Calu3 (cell line): ENCODE measurements around the gene S100A14. TPM values are rescaled to one million over a fixed set of nuclear protein-coding genes. Genes with fewer than 3 reads are reported as not detected.

ENCODE experiments used
- BruUV-seq: library from RNA; stranded (reverse); fragments of 400-500 nt; replicated peaks from 2 replicates; lab custom pipeline; 2021; lab: Mats Ljungman, UMichigan
- CTCF ChIA-PET: fragments of 300-600 bp; sonication (Branson Sonifier 250); formaldehyde crosslinking; loops from one replicate; lab custom pipeline; 2022; ENCODE audit warnings: antibody characterized with exemption; lab: Charles Lee
- DNase-seq: peaks from one replicate; pipeline ENCODE4 v3.0.0; 2022
- H3K27ac Mint-ChIP-seq: one replicate; pipeline ENCODE4 v1.8.0; 2022; ENCODE audit warnings: mixed read lengths; ENCODE audit not compliant: unreplicated experiment
- H3K27me3 Mint-ChIP-seq: one replicate; pipeline ENCODE4 v1.8.0; 2022; ENCODE audit warnings: mixed read lengths; ENCODE audit not compliant: unreplicated experiment
- H3K36me3 Mint-ChIP-seq: one replicate; pipeline ENCODE4 v1.8.0; 2022; ENCODE audit warnings: mild to moderate bottlenecking, moderate library complexity, mixed read lengths; ENCODE audit not compliant: insufficient read depth, unreplicated experiment
- H3K4me1 Mint-ChIP-seq: one replicate; pipeline ENCODE4 v1.8.0; 2022; ENCODE audit warnings: mild to moderate bottlenecking, low read depth, mixed read lengths; ENCODE audit not compliant: unreplicated experiment
- H3K4me3 Mint-ChIP-seq: one replicate; pipeline ENCODE4 v1.8.0; 2022; ENCODE audit warnings: mild to moderate bottlenecking, low read depth, moderate library complexity, mixed read lengths; ENCODE audit not compliant: unreplicated experiment
- H3K9me3 Mint-ChIP-seq: one replicate; pipeline ENCODE4 v1.8.0; 2022; ENCODE audit warnings: low read depth, mixed read lengths; ENCODE audit not compliant: unreplicated experiment
- intact Hi-C: fragments of 100-400 bp; cut with micrococcal nuclease; formaldehyde crosslinking; loops from one replicate; pipeline ENCODE4 v1.10.0; 2022; ENCODE audit not compliant: unreplicated experiment
- total RNA-seq: library from RNA; stranded (reverse); gene quantifications from 2 replicates; pipeline ENCODE4 v1.2.3, GENCODE V29; 2022
- TF ChIP-seq, protein P1 (sequence below): fragments of 200-600 bp; IDR thresholded peaks from one replicate; pipeline ENCODE4 v1.8.0; 2022; ENCODE audit warnings: antibody characterized with exemption; ENCODE audit not compliant: unreplicated experiment

Gene S100A14
- total RNA-seq, 1 experiment from 2014 or later: 74.6 TPM

DNA sequence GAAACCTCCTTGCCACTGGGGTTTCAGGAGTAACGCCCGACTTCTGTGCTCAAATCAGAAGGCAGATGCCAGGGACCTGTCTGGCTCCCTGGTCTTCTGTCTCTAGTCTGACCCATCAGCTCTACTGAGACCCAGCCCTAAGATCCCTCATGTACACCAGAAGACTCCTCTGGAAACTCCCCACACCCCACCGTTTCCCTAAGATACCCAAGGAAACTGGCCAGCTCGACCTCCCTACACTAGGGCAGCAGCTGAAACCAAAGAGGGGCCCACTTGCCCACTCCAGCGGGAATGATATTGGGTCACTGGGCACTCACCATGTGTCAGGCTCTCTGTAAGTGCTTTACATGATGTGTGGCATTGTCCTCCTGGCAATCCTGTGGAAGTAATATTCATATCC, 2.7 kb downstream of the S100A14 start:
- no TSS peak for BruUV-seq
- DNase-seq: no peak
- peaks cover 84% of the 10 kb centered on the region for H3K4me1 Mint-ChIP-seq
- H3K27ac Mint-ChIP-seq: peak overlapping the region; percentile 71
- CTCF ChIA-PET: interaction anchor here (0.9 to 9.3 kb wide), 8 partner anchors 14 to 73 kb away, joined by 3 to 99 read pairs (median 8); partner anchors contain the start of genes CHTOP, S100A1, S100A13 and S100A5
- no peaks in the 10 kb centered on the region for H3K27me3 Mint-ChIP-seq
- peaks cover 83% of the 10 kb centered on the region for H3K36me3 Mint-ChIP-seq
- H3K9me3 Mint-ChIP-seq: no peaks in the 10 kb centered on the region
- intact Hi-C loops: no loop called here
- TF ChIP-seq, protein P1, sequence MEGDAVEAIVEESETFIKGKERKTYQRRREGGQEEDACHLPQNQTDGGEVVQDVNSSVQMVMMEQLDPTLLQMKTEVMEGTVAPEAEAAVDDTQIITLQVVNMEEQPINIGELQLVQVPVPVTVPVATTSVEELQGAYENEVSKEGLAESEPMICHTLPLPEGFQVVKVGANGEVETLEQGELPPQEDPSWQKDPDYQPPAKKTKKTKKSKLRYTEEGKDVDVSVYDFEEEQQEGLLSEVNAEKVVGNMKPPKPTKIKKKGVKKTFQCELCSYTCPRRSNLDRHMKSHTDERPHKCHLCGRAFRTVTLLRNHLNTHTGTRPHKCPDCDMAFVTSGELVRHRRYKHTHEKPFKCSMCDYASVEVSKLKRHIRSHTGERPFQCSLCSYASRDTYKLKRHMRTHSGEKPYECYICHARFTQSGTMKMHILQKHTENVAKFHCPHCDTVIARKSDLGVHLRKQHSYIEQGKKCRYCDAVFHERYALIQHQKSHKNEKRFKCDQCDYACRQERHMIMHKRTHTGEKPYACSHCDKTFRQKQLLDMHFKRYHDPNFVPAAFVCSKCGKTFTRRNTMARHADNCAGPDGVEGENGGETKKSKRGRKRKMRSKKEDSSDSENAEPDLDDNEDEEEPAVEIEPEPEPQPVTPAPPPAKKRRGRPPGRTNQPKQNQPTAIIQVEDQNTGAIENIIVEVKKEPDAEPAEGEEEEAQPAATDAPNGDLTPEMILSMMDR: no peak
- H3K4me3 Mint-ChIP-seq: peak overlapping the region; percentile 90

DNA sequence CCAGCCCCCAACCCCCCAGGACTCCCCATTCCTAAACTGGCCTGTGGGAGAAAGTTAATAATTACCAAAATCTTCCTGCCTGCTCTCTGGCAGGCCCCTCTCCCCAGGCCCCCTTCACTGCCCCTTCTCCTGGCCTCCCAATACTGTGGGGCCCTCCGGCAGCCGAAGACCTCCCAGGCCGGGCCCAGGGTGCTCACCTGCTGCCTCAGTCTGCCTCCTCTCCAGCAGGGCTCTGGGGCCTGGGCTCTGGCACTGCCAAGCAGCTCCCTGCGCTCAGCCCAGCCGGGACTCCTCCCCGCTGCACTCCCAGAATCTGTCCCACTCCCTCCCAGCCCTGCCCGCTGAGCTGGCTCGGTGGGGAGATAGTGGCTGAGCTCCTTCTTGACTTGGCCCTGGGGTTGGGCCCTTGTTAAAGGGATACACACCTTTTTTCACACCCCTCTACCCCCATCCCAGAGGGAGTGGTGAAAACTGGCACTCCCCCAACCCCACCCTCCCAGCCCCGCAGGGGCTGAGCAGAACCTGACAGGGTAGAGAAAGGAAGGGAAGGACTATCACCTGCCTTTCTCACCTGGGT, 3.3 kb downstream of the S100A14 start, which contains the start of gene S100A16:
Gene S100A16 (minus strand): TSS at position 383 of the 577 bp plus-strand sequence. CDS start 4,986 bp downstream, outside the sequence.
- Mint-ChIP-seq H3K4me1 (peaks cover 84% of the 10 kb centered on the region), H3K27me3 (no peaks in the 10 kb centered on the region), H3K4me3 (peak within 1 kb of the TSS; percentile 90), H3K27ac (peak within 1 kb of the TSS; percentile 71), H3K36me3 (peaks cover 89% of the 10 kb centered on the region), H3K9me3 (no peaks in the 10 kb centered on the region)
- BruUV-seq: no TSS peak
- DNase-seq: peak; percentile 88
- intact Hi-C loops: no loop called here
- CTCF ChIA-PET: interaction anchor here (0.6 to 9.3 kb wide), 13 partner anchors 15 to 374 kb away, joined by 3 to 99 read pairs (median 4); partner anchors contain the start of genes CHTOP, S100A1, S100A13 and S100A5
- TF ChIP-seq, protein P1: no peak

DNA sequence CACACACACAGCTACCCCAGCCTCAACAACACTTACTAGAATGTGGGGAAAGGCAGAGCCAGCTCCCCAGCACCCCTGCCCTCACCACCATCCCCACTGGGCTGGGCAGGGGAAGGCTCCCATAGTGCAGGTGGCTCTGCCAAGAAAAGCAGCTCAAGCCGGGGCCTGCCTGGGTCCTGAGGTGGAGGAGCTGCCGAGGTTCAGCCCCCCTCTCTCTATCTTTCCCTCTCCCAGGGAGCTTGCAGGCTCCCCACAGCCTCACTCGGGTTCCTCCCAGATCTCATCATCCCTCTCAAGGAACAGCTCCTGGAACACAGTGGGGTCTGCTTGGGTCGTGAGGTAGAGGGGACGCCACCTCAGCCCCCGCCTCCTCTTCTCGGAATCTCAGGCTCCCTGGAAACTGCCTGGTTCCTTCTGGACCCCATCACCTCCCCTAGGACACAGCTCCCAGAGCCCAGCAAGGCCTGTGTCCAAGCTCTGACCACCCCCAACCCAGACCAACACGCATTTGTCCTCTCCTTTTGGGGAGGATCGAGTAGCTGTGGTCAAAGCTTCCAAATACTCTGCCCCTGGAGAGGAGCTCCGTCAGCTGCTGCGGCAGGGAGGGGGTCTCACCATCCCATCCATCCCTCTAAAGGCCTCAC, 3.9 kb downstream of the S100A14 start:
- Mint-ChIP-seq H3K4me1 (peaks cover 78% of the 10 kb centered on the region), H3K36me3 (peaks cover 89% of the 10 kb centered on the region), H3K4me3 (peak overlapping the region; percentile 90), H3K27ac (peak overlapping the region; percentile 71), H3K27me3 (no peaks in the 10 kb centered on the region), H3K9me3 (no peaks in the 10 kb centered on the region)
- TF ChIP-seq, protein P1: no peak
- no peak for DNase-seq
- BruUV-seq: no TSS peak
- CTCF ChIA-PET: interaction anchor here (0.6 to 9.3 kb wide), 16 partner anchors 15 to 374 kb away, joined by 3 to 99 read pairs (median 4); partner anchors contain the start of genes CHTOP, CREB3L4, S100A1 and S100A13
- intact Hi-C loops: no loop called here

DNA sequence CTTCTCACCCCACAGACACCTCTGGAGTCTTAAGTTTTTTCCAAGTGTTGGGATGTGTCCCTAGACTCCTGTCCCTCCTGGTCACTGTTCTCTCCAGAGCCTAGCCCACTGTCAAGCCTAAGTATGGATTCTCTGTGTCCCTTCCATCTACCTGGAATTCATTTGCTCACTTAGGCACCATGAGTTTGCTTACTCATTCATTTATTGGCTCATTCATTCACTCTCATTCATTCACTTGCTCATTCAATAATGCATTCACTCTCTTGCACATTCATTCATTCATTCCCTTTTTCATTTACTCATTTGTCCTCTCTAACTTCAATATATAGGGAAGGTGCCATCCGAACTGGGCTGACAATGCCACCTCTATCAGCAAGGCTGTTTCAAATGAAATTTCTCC, 4.8 kb downstream of the S100A14 start:
- Mint-ChIP-seq H3K36me3 (peaks cover 89% of the 10 kb centered on the region), H3K4me1 (peaks cover 76% of the 10 kb centered on the region), H3K4me3 (peak overlapping the region; percentile 90), H3K9me3 (no peaks in the 10 kb centered on the region), H3K27me3 (no peaks in the 10 kb centered on the region), H3K27ac (peak overlapping the region; percentile 71)
- BruUV-seq: TSS peak; percentile 43
- intact Hi-C loops: no loop called here
- TF ChIP-seq, protein P1: no peak
- CTCF ChIA-PET: interaction anchor here (0.6 to 9.3 kb wide), 5 partner anchors 16 to 98 kb away, joined by 3 to 99 read pairs (median 3); partner anchors contain the start of genes S100A1, S100A13 and S100A2
- DNase-seq: no peak
